ENCODE data around the gene CLEC14A.

The CLEC14A gene

DNA sequence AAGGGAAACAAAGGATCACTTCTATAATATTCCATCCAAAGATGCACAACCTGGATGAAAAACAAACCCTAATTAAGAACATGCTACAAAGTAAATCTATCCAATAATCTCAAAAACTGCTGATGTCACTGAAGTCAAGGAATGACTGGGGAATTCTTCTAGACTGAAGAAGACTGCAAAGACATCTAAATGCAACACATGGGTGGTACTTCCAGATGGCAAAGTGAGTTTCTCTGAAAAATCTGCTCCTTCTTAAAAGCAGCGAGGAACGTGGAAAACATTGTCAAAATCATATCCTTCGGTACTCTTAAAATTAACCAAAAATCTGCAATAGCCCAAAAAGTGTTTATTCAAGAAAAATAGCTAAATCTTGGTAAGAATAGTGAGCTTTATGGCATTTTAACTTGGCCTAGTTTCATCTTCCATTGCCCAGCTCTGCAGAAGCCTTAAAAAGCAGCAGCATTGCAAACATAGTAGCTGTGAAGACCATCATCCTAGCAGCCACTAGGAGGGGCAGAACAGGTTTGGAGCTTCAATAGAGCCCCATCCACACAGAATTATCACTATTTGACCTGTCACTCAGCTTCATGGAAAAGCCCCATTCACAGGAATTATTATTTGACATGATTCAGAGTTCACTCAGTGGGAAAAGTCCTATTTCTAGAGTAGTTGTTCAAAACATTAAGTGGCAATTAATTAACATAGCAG is 7.4 kb downstream of the CLEC14A start:
- DNase-seq (ENCODE audit: low read depth), result no peak

DNA sequence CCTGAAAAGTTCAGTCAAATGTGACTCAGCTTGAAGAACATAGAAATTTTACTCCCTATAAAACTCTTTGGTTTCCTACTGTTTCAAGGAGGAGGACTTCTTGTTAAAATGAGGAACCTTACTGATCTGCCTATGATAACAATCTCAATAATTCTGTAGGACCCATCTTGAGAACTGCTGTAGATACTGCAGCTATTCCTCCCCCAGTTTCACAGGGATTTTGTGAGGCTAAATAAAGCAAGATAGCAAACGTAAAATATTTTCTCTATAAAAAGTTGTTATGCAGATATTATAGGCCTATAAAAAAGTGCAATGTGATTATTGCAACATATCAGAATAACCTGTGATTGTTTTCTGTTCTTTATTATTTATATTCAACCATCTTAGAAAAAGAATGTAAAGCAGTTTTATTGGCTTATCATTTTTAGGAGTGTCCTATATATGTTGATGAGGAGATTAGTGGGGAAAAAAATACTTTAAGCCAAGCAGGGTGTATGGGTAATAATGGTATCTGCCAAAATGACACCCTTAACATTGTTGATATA is 12.1 kb downstream of the CLEC14A start:
- DNase-seq (ENCODE audit: low read depth), result no peak

DNA sequence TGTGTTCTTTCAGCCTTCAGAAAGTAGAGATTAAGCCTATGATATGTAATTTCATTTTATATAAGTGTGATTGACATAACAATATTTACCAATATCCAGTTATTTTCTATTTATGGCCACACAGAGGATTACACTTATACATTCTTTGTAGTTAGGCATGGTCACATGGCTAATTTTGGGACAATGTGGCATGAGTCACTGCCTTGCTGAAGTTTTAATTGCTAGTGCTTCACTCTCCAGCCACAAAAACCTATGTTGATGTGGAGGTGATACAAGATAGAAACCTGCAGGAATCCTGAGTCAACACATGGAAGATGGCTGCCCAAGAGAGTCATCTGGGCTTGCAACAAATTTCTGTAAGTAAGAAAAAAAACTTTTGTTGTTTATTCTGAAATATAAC is 17.0 kb downstream of the CLEC14A start:
- no peak for DNase-seq (ENCODE audit: low read depth)

DNA sequence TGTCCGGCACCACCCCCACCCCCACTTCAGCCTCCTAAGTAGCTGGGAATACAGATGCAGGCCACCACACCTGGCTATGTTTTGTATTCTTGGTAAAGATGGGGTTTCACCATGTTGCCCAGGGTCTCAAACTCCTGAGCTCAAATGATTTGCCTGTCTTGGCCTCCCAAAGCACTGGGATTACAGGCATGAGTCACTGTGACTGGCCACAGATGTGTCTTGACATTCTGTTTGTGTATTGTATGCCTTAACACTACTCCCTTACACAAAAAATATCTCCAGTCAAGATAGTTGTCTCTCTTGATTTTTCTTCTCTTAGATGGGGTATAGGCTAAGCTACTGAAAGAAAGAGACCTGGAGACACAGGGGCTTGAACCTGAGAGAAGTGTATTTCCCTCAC is 17.6 kb downstream of the CLEC14A start:
- no peak for DNase-seq (ENCODE audit: low read depth)

DNA sequence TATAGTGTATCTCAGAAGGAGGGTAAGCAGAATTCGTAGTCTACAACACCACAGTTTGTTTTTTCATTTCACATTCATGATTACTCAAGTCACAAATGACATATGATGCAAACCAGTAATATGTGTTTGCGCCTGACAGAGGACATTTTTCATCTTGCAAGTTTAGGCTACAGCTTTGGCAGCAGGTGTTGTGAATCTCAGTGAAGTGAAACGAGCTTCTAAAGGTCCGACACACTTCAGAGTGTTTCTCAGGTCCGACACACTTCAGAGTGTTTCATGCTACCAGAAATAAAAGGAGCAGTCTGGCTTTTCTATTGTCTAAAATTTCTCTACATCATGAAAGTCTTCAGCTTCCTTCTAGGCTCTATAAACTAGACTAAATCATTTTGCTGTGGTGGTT is 22.7 kb downstream of the CLEC14A start:
- DNase-seq (ENCODE audit: low read depth), result no peak

DNA sequence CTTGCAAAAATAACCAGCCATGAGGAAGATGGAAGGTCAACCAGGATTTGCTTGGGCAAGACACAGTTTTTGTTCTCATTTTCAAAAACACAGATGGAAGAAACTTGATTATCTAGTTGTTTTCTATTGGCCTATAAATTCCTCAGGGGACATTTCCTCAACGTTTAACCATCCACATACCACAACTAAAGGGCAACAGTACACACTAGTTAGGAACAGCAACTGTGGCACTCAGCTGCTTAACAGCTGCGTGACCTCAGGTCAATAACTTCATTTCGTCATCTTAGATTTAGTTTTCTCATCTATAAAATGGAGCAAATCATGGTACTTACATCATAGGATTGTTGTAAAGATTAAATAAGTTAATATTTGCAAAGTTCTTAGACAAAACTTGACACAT is 29.5 kb downstream of the CLEC14A start:
- DNase-seq (ENCODE audit: low read depth), result no peak

DNA sequence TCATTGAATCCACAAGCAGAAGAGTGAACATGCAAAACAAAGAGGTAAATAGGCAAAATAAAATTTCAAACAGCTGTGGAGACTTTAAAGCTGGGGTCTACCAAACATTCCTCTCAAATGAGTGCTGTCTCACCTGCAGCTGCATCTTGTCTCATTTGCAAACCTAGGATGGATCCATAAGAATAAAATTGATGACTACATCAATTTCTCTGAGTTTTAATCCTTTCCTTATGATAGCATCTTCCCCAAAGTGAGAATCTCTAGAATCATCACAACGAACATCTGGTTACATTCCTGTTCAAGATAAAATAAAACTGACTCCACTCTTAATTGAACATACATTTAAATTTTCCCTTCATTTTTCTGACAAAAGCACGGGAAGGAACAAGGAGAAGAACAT is 29.9 kb downstream of the CLEC14A start:
- no peak for DNase-seq (ENCODE audit: low read depth)

DNA sequence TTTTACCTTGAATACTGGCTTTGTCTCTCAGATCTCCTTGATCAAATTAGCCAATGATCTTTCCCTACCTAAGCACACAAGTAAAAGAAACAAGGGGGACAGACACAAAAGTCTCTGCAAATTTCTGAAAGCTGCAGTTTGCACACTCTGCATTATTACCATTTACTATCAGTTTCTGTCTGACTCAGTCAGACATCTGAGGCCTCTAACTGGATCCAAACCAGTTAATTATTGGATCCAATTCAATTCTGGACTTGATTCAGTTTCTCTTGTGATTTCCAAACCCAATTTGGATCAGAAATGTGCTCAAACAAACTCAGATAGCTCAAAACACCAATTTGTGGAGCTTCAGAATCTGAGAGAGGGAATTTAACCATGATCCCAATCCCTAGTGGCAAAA is 31.6 kb downstream of the CLEC14A start:
- no peak for DNase-seq (ENCODE audit: low read depth)

DNA sequence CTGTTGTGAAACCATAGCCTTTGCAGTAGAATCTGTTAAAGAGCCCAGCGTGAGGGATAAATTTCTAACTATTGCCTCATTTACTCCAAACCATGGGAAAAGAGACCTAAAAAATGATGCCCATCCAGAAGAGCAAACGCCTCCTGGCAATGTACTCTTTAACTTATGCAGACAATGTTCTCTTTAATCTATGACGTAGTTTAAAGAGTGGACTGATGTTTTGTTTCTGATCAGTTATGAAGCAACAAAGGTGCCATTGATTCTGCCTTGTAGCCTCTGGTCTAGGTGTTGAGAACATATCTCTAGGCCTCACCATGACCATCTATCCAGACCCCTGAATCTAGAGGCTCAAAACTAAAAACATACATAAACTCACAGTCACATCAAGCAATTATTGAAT is 34.8 kb downstream of the CLEC14A start:
- no peak for DNase-seq (ENCODE audit: low read depth)

DNA sequence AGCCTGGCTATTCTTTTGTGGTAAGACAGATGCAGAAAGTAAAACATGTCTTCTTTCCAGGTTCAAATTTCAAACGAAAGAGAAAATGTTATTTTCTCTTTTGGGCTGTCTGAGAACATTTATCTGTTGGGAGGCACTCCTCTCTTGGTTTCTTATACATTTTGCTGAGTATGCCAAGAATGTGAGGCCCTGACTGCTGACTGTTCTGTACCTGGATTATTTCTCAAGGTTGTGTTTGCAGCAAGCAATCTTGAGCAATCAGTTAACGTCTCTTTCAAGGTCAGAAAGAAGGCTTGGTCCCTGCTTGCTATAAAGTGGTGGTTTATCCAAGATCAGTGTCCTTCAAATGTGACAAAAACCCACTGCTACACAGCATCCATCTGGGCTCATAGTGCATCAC is 38.3 kb downstream of the CLEC14A start:
- no peak for DNase-seq (ENCODE audit: low read depth)

DNA sequence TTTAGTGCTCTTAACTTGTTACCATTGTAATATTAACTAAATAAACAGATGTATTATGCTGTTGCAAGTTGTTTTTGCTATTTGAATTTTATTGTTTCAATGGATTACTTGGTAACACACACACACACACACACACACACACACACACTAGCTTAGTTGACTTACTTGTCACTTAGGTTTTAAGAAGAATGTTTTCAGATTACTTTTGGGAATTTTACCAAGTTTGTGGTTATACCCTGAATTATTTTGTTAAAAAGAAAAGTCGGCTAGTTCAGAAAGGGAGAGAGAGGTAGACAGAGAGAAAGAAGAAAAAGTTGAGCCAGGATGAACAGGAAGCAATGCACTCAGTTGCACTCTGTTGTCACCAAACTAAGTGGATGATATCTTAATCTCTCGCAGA is 42.9 kb downstream of the CLEC14A start:
- no peak for DNase-seq (ENCODE audit: low read depth)

DNA sequence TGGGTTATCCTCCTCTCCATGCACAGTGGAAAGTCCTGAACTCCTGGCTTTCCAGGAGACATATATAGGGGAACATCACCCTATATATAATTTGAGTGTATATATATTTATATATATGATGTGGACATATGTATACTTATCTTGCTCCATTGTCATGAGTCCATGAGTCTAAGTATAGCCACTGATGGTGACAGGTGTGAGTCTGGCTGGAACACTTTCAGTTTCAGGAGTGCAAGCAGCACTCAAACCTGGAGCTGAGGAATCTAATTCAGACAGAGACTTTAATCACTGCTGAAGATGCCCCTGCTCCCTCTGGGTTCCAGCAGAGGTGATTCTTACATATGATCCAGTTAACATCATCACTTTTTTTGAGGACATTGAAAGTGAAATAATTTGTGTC is 43.8 kb downstream of the CLEC14A start:
- DNase-seq (ENCODE audit: low read depth), result no peak

DNA sequence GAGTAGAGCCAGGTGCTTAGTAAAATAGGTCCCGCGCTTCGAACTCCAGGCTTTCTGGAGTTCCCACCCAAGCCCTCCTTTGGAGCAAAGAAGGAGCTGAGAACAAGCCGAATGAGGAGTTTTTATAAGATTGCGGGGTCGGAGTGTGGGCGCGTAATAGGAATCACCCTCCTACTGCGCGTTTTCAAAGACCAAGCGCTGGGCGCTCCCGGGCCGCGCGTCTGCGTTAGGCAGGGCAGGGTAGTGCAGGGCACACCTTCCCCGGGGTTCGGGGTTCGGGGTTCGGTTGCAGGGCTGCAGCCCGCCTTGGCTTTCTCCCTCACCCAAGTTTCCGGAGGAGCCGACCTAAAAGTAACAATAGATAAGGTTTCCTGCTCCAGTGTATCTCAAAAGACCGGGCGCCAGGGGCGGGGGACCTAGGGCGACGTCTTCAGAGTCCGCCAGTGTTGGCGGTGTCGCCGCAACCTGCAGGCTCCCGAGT is 44.6 kb downstream of the CLEC14A start:
- no peak for DNase-seq (ENCODE audit: low read depth)

DNA sequence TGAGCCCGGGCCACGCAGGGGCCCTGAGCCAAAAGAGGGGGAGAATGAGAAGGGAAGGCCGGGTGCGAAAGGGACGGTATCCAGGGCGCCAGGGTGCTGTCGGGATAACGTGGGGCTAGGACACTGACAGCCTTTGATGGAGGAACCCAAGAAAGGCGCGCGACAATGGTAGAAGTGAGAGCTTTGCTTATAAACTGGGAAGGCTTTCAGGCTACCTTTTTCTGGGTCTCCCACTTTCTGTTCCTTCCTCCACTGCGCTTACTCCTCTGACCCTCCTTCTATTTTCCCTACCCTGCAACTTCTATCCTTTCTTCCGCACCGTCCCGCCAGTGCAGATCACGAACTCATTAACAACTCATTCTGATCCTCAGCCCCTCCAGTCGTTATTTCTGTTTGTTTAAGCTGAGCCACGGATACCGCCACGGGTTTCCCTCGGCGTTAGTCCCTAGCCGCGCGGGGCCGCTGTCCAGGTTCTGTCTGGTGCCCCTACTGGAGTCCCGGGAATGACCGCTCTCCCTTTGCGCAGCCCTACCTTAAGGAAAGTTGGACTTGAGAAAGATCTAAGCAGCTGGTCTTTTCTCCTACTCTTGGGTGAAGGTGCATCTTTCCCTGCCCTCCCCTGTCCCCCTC is 45.2 kb downstream of the CLEC14A start:
- no peak for DNase-seq (ENCODE audit: low read depth)

DNA sequence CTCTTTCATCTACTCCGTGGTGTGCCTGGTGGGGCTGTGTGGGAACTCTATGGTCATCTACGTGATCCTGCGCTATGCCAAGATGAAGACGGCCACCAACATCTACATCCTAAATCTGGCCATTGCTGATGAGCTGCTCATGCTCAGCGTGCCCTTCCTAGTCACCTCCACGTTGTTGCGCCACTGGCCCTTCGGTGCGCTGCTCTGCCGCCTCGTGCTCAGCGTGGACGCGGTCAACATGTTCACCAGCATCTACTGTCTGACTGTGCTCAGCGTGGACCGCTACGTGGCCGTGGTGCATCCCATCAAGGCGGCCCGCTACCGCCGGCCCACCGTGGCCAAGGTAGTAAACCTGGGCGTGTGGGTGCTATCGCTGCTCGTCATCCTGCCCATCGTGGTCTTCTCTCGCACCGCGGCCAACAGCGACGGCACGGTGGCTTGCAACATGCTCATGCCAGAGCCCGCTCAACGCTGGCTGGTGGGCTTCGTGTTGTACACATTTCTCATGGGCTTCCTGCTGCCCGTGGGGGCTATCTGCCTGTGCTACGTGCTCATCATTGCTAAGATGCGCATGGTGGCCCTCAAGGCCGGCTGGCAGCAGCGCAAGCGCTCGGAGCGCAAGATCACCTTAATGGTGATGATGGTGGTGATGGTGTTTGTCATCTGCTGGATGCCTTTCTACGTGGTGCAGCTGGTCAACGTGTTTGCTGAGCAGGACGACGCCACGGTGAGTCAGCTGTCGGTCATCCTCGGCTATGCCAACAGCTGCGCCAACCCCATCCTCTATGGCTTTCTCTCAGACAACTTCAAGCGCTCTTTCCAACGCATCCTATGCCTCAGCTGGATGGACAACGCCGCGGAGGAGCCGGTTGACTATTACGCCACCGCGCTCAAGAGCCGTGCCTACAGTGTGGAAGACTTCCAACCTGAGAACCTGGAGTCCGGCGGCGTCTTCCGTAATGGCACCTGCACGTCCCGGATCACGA is 46.0 kb downstream of the CLEC14A start:
- no peak for DNase-seq (ENCODE audit: low read depth)

DNA sequence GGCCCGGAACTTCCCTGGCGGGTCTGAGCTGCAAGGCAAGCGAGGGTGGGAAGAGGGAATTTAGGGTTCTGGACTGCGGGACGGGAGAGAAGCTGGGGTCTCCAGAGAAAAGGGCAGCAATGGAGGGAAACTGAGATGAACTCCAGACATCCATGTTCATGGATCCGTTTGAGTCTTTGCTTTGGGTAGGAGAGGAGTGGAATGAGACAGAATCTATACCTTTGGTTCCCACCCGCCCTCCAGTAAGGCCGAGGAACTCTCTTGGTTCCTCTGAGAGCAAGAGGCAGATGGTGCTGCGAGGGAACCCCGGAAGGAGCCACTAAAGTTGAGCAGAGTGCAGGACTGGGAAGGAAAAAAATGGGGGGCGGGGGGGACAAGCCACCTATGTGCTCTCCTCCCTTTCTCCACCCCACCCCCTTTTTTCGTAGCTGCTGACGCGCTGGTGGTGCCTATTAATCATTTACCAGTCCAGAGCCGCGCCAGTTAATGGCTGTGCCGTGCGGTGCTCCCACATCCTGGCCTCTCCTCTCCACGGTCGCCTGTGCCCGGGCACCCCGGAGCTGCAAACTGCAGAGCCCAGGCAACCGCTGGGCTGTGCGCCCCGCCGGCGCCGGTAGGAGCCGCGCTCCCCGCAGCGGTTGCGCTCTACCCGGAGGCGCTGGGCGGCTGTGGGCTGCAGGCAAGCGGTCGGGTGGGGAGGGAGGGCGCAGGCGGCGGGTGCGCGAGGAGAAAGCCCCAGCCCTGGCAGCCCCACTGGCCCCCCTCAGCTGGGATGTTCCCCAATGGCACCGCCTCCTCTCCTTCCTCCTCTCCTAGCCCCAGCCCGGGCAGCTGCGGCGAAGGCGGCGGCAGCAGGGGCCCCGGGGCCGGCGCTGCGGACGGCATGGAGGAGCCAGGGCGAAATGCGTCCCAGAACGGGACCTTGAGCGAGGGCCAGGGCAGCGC is 47.0 kb downstream of the CLEC14A start:
- DNase-seq (ENCODE audit: low read depth), result no peak

DNA sequence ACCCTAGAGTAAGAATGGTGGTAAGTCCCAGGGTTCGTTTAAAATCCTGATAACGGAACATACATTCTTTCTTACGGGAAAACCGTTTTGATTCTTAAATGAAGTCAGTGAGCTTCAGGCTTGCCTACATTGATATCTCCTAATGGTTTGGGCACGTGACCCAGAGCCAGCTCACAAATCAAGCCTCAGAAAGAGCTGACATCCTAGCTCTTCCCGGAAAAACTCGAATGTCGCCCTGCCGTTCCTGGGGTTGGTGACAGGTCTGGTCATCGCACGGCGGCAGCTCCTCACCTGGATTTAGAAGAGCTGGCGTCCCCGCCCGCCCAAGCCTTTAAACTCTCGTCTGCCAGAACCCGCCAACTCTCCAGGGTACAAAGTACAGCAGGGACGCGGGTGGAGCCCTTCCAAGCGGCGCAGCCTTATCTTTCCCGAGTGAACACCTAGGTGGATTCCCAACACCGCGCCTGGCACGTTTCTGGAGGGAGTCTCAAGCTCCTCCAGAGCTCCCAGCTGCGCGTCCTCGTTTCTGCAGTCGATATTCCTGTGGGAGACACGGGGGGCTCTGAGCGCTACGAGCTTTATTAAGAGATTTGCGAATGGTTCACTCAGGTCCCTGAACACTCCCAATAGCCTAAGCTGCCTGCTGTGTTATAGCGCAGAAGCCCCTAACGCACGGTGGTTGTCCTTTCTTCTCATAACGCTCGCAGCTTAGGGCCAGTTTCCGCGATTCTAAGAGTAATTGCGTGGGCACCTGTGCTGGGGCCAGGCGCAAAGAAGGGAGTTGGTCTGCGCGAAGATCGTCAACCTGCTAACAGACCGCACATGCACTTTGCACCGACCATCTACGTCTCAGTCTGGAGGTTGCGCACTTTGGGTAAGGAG is 47.9 kb downstream of the CLEC14A start, which contains the start of gene SSTR1:
Gene SSTR1, plus strand, starts transcription at position 169 of the 882 bp plus-strand sequence. CDS start 1,486 bp downstream, outside the sequence.
- no peak for DNase-seq (ENCODE audit: low read depth)

DNA sequence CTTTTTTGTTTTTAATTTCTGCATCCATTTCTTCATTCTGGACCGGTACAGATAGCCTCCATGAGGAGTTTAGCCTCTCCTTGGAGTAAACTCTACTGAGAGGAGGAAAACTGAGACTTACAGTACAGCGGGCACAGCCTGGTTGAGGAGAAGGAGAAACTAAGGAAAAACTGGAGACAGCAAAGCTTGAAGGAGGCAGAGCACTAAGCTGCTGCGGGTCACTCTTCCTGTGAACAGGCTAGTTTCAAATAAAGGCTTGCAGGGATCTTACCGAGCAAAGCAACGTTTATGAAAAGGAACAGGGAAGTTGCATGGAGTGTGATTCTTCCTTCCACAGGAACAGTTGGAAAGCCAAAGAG is 48.5 kb downstream of the CLEC14A start:
- DNase-seq (ENCODE audit: low read depth), result no peak

DNA sequence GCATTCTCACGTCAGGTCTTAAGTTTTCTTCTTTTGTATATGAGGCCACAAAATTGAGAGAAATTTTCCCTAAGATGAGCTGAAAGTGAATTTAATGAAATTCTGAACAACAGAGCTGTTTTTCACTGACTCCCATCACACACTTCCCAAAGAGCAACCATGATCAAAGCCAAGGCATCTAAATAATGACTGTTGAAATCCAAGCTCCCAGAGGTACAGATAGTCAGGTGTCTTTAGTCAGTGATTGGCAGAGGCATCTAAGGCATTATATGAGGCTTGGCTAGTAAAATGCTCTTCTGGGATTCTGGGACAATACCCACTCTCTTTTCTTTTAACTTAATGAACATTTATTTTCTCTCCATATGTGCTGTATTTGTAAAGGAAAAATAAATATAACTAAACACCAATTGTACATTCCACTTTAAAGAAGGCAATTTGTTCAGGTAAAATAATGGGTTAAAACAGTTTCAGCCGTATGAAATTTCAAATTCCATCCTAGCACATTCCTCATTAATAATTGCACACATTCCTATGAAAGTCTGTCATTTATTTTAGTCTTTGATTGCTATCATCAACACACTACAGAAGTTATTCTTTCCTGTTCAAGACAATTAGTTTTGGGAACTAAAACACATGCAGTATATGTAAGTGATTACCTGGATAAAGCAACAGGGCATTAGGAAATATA is 49.1 kb downstream of the CLEC14A start:
- DNase-seq (ENCODE audit: low read depth), result no peak

All from CMK (cell line).